Measurements from ENCODE around the gene MAPKAPK2.

MAPKAPK2 gene

GRCh38 chr1:206770531-206771337, 86.0 kb downstream of the MAPKAPK2 start, which contains the start of gene IL19:
IL19 (plus strand) TSS chr1:206770773; CDS start chr1:206836663, 65,890 bp downstream.
- TF ChIP-seq ELF4 (IDR thresholded peaks at IDR 0.05) (no peak), PKNOX1 (IDR thresholded peaks at IDR 0.05) (no peak)
- CTCF ChIA-PET, result interaction anchor here (0.7 kb wide), 1 partner anchor 28 kb away, joined by 4 read pairs; no protein-coding TSS in a partner anchor
- POLR2A ChIA-PET, result no interaction called here
- DNase-seq (ENCODE audit: extremely low spot score), result no peak

- TF ChIP-seq ZNF384 (IDR thresholded peaks at IDR 0.05) (no peak), CTBP1 (IDR thresholded peaks at IDR 0.05; ENCODE audit: borderline replicate concordance) (no peak), LEF1 (IDR thresholded peaks at IDR 0.05; ENCODE audit: borderline replicate concordance) (no peak), BHLHE40 (IDR thresholded peaks at IDR 0.05; ENCODE audit: borderline replicate concordance) (no peak), NFRKB (IDR thresholded peaks at IDR 0.05) (no peak), ELF4 (IDR thresholded peaks at IDR 0.05) (no peak), ARNT (IDR thresholded peaks at IDR 0.05) (no peak), PKNOX1 (IDR thresholded peaks at IDR 0.05) (no peak), TARDBP (IDR thresholded peaks at IDR 0.05) (no peak), SP1 (IDR thresholded peaks at IDR 0.05) (no peak), FOXM1 (IDR thresholded peaks at IDR 0.05; ENCODE audit: borderline replicate concordance) (no peak), FOXA1 (IDR thresholded peaks at IDR 0.05) (no peak), FOXK2 (IDR thresholded peaks at IDR 0.05) (no peak), SUZ12 (IDR thresholded peaks at IDR 0.05) (no peak), L3MBTL2 (conservative IDR thresholded peaks at IDR 0.05) (no peak), HDGF (IDR thresholded peaks at IDR 0.05; ENCODE audit: borderline replicate concordance) (no peak)
- ChIA-PET CTCF (no interaction called here), POLR2A (no interaction called here)
- DNase-seq (ENCODE audit: extremely low spot score), result no peak
Measured at GRCh38 chr1:206771338-206771692, 86.6 kb downstream of the MAPKAPK2 start.

- DNase-seq (ENCODE audit: extremely low spot score), result no peak
- CTCF ChIA-PET, result no interaction called here
- TF ChIP-seq SUZ12 (IDR thresholded peaks at IDR 0.05), result no peak
- no peak for TF ChIP-seq ELF4 (IDR thresholded peaks at IDR 0.05)
- no peak for TF ChIP-seq ARNT (IDR thresholded peaks at IDR 0.05)
- no peak for TF ChIP-seq CTBP1 (IDR thresholded peaks at IDR 0.05; ENCODE audit: borderline replicate concordance)
- no peak for TF ChIP-seq BHLHE40 (IDR thresholded peaks at IDR 0.05; ENCODE audit: borderline replicate concordance)
- no peak for TF ChIP-seq L3MBTL2 (conservative IDR thresholded peaks at IDR 0.05)
- TF ChIP-seq FOXM1 (IDR thresholded peaks at IDR 0.05; ENCODE audit: borderline replicate concordance), result no peak
- no peak for TF ChIP-seq HDGF (IDR thresholded peaks at IDR 0.05; ENCODE audit: borderline replicate concordance)
- TF ChIP-seq SP1 (IDR thresholded peaks at IDR 0.05), result no peak
- TF ChIP-seq LEF1 (IDR thresholded peaks at IDR 0.05; ENCODE audit: borderline replicate concordance), result no peak
- no peak for TF ChIP-seq PKNOX1 (IDR thresholded peaks at IDR 0.05)
- no peak for TF ChIP-seq ZNF384 (IDR thresholded peaks at IDR 0.05)
- TF ChIP-seq NFRKB (IDR thresholded peaks at IDR 0.05), result no peak
- no peak for TF ChIP-seq FOXK2 (IDR thresholded peaks at IDR 0.05)
- no peak for TF ChIP-seq TARDBP (IDR thresholded peaks at IDR 0.05)
- no peak for TF ChIP-seq FOXA1 (IDR thresholded peaks at IDR 0.05)
- POLR2A ChIA-PET, result no interaction called here
Measured at GRCh38 chr1:206772243-206772937, 87.7 kb downstream of the MAPKAPK2 start, which contains the start of gene IL10. IL10 (minus strand) TSS chr1:206772494; CDS start chr1:206772435, 59 bp downstream.

- DNase-seq (ENCODE audit: extremely low spot score), result no peak
- ChIA-PET POLR2A (no interaction called here), CTCF (interaction anchor here (0.6 kb wide), 1 partner anchor 269 kb away, joined by 5 read pairs; no protein-coding TSS in a partner anchor)
- no peak for TF ChIP-seq ELF4 (IDR thresholded peaks at IDR 0.05)
Measured at GRCh38 chr1:206774093-206774492, 89.4 kb downstream of the MAPKAPK2 start.

- CTCF ChIA-PET, result interaction anchor here (0.9 kb wide), 1 partner anchor 167 kb away, joined by 3 read pairs; no protein-coding TSS in a partner anchor
- TF ChIP-seq ARNT (IDR thresholded peaks at IDR 0.05) (no peak), NFRKB (IDR thresholded peaks at IDR 0.05) (no peak), SP1 (IDR thresholded peaks at IDR 0.05) (no peak), SUZ12 (IDR thresholded peaks at IDR 0.05) (no peak), FOXA1 (IDR thresholded peaks at IDR 0.05) (no peak), ELF4 (IDR thresholded peaks at IDR 0.05) (no peak), BHLHE40 (IDR thresholded peaks at IDR 0.05; ENCODE audit: borderline replicate concordance) (no peak), PKNOX1 (IDR thresholded peaks at IDR 0.05) (no peak), L3MBTL2 (conservative IDR thresholded peaks at IDR 0.05) (no peak)
- no peak for DNase-seq (ENCODE audit: extremely low spot score)
- POLR2A ChIA-PET, result no interaction called here
Measured at GRCh38 chr1:206776229-206776628, 91.5 kb downstream of the MAPKAPK2 start.
